ENCODE data around the gene CFAP45.

GRCh38 chr1:159879136-159879535 lies 20.8 kb downstream of the CFAP45 start:
- TF ChIP-seq ZNF274 (IDR thresholded peaks at IDR 0.05; ENCODE audit: low read depth, low read length) (no peak), YY1 (IDR thresholded peaks at IDR 0.05; ENCODE audit: insufficient read depth, insufficient read length) (no peak), SUZ12 (IDR thresholded peaks at IDR 0.05; ENCODE audit: extremely low read depth, insufficient read depth, insufficient read length) (no peak)
